Neural cell (in vitro differentiated cells): ENCODE measurements around the gene UBE2O. TPM values are rescaled to one million over a fixed set of nuclear protein-coding genes. Genes with fewer than 3 reads are reported as not detected.

Experiments
- H2AFZ ChIP-seq: fragments of 200-600, 300-800 bp; sonication (generic), shearing (Covaris generic); 2 replicates; pipeline ENCODE4 v1.6.0; 2014; ENCODE audit warnings: low read depth, mild to moderate bottlenecking, antibody characterized with exemption, low read length, moderate library complexity
- H3F3A ChIP-seq: fragments of 200-600 bp; shearing (Covaris generic); 2 replicates; pipeline ENCODE4 v1.6.1; 2016; ENCODE audit warnings: mild to moderate bottlenecking, moderate library complexity, mixed read lengths, antibody characterized with exemption, low read length; ENCODE audit not compliant: insufficient read depth, poor library complexity, severe bottlenecking
- H3K27ac ChIP-seq: fragments of 200-600, 300-800 bp; sonication (generic), shearing (Covaris generic); 2 replicates; pipeline ENCODE4 v1.5.1; 2014; ENCODE audit warnings: mild to moderate bottlenecking, low read length, moderate library complexity
- H3K27me3 ChIP-seq: fragments of 300-800, 200-600 bp; sonication (generic), shearing (Covaris generic); 2 replicates; pipeline ENCODE4 v1.6.0; 2014; ENCODE audit warnings: mild to moderate bottlenecking, low read depth, low read length, moderate library complexity; ENCODE audit not compliant: insufficient read depth
- H3K36me3 ChIP-seq: fragments of 300-800, 200-600 bp; sonication (generic), shearing (Covaris generic); 2 replicates; pipeline ENCODE4 v1.5.1; 2014; ENCODE audit warnings: mild to moderate bottlenecking, antibody characterized with exemption, low read length, moderate library complexity; ENCODE audit not compliant: insufficient read depth
- H3K4me2 ChIP-seq: fragments of 300-800, 200-600 bp; sonication (generic), shearing (Covaris generic); 2 replicates; pipeline ENCODE4 v1.6.0; 2014; ENCODE audit warnings: mild to moderate bottlenecking, low read length
- H3K4me3 ChIP-seq: fragments of 300-800, 200-600 bp; sonication (generic), shearing (Covaris generic); 2 replicates; pipeline ENCODE4 v1.5.1; 2014; ENCODE audit warnings: mild to moderate bottlenecking, low read length, moderate library complexity
- H3K79me2 ChIP-seq: fragments of 200-600 bp; shearing (Covaris generic); replicated peaks from 2 replicates; pipeline ENCODE4 v1.6.0; 2014; ENCODE audit warnings: mild to moderate bottlenecking, low read length, moderate library complexity; ENCODE audit not compliant: insufficient read depth
- H3K9ac ChIP-seq: fragments of 300-800, 200-600 bp; sonication (generic), shearing (Covaris generic); 2 replicates; pipeline ENCODE4 v1.6.1; 2016; ENCODE audit warnings: mild to moderate bottlenecking, low read length, mixed read lengths
- H3K9me2 ChIP-seq: fragments of 200-600 bp; shearing (Covaris generic); 2 replicates; pipeline ENCODE4 v1.6.1; 2016; ENCODE audit warnings: mild to moderate bottlenecking, low read length, mixed read lengths; ENCODE audit not compliant: insufficient read depth
- H3K9me3 ChIP-seq: fragments of 200-600, 300-800 bp; sonication (generic), shearing (Covaris generic); 2 replicates; pipeline ENCODE4 v1.6.1; 2016; ENCODE audit warnings: mild to moderate bottlenecking, mixed run types, low read length, moderate library complexity, mixed read lengths
- H4K20me1 ChIP-seq: fragments of 200-600 bp; shearing (Covaris generic); 2 replicates; pipeline ENCODE4 v1.6.1; 2016; ENCODE audit warnings: mild to moderate bottlenecking, mixed run types; ENCODE audit not compliant: insufficient read depth
- EP300 ChIP-seq: fragments of 450-650 bp; conservative IDR thresholded peaks from 2 replicates; pipeline ENCODE4 v1.6.1; 2014; ENCODE audit warnings: antibody characterized with exemption, mild to moderate bottlenecking, moderate library complexity; ENCODE audit not compliant: poor library complexity, severe bottlenecking
- EZH2 ChIP-seq: fragments of 200-600, 300-800 bp; shearing (Covaris generic), sonication (generic); IDR thresholded peaks from 2 replicates; pipeline ENCODE4 v1.6.1; 2014; ENCODE audit warnings: antibody characterized with exemption, low read length, borderline replicate concordance, mild to moderate bottlenecking; ENCODE audit not compliant: insufficient read depth, poor library complexity, severe bottlenecking
- MXI1 ChIP-seq: fragments of 450-650 bp; conservative IDR thresholded peaks from 2 replicates; pipeline ENCODE4 v1.6.1; 2014; ENCODE audit warnings: antibody characterized with exemption, mild to moderate bottlenecking; ENCODE audit not compliant: poor library complexity, severe bottlenecking
- POLR2AphosphoS5 ChIP-seq: IDR thresholded peaks from 2 replicates; pipeline ENCODE4 v1.6.1; 2012
- RAD21 ChIP-seq: fragments of 450-650 bp; conservative IDR thresholded peaks from 2 replicates; pipeline ENCODE4 v1.6.1; 2014; ENCODE audit warnings: antibody characterized with exemption, mild to moderate bottlenecking, moderate library complexity
- SMC3 ChIP-seq: fragments of 450-650 bp; conservative IDR thresholded peaks from 2 replicates; pipeline ENCODE4 v1.6.1; 2014; ENCODE audit warnings: antibody characterized with exemption, mild to moderate bottlenecking, moderate library complexity; ENCODE audit not compliant: poor library complexity
- TAF1 ChIP-seq: IDR thresholded peaks from 2 replicates; pipeline ENCODE4 v1.6.1; 2012; ENCODE audit warnings: low read depth
- polyA plus RNA-seq: library from polyadenylated mRNA; depleted of rRNA; stranded (reverse); fragments of >200 nt; gene quantifications from 2 replicates; pipeline ENCODE4 v1.2.3, GENCODE V29; 2014
- TF ChIP-seq, protein P1 (sequence below): IDR thresholded peaks from 2 replicates; pipeline ENCODE4 v1.6.1; 2012; ENCODE audit warnings: borderline replicate concordance
- TF ChIP-seq, protein P2 (sequence below): fragments of 450-650 bp; IDR thresholded peaks from 2 replicates; pipeline ENCODE4 v1.5.1; 2014; ENCODE audit warnings: antibody characterized with exemption, mild to moderate bottlenecking, moderate library complexity; ENCODE audit not compliant: poor library complexity, severe bottlenecking

UBE2O gene
- polyA plus RNA-seq, 1 donor from 2014 or later: 28.0 TPM

DNA sequence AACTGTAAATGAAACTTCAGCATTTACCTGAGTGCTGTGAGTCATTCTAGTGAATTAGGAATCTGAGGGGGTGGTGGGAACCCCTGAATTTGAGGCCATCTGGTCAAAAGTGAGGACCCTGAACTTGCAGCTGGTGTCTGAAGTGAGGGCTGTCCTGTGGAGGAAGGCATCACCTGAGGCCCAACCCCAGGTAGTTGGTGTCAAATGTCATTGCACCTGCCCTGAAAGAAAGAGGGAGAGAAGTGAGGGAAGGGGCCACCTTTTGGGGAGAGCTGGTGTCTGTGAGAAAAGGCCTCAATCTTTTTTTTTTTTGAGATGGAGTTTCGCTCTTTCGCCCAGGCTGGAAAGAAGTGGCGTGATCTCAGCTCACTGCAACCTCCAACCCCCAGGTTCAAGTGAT is 86.7 kb downstream of the UBE2O start:
- Histone ChIP-seq H3K27me3 (no peaks in the 10 kb centered on the region), H3K36me3 (no peaks in the 10 kb centered on the region), H4K20me1 (no peaks in the 10 kb centered on the region), H3K4me3 (no peak overlapping the region), H3K4me2 (no peak overlapping the region), H3K27ac (no peak overlapping the region), H3K9me3 (no peaks in the 10 kb centered on the region), H3K79me2 (no peaks in the 10 kb centered on the region), H3K9ac (no peak overlapping the region), H2AFZ (no peak overlapping the region), H3K9me2 (no peaks in the 10 kb centered on the region), H3F3A (no peaks in the 10 kb centered on the region)
- no peak for TF ChIP-seq TAF1
- TF ChIP-seq POLR2AphosphoS5: no peak
- TF ChIP-seq EZH2: no peak
- no peak for TF ChIP-seq EP300
- TF ChIP-seq, protein P1, sequence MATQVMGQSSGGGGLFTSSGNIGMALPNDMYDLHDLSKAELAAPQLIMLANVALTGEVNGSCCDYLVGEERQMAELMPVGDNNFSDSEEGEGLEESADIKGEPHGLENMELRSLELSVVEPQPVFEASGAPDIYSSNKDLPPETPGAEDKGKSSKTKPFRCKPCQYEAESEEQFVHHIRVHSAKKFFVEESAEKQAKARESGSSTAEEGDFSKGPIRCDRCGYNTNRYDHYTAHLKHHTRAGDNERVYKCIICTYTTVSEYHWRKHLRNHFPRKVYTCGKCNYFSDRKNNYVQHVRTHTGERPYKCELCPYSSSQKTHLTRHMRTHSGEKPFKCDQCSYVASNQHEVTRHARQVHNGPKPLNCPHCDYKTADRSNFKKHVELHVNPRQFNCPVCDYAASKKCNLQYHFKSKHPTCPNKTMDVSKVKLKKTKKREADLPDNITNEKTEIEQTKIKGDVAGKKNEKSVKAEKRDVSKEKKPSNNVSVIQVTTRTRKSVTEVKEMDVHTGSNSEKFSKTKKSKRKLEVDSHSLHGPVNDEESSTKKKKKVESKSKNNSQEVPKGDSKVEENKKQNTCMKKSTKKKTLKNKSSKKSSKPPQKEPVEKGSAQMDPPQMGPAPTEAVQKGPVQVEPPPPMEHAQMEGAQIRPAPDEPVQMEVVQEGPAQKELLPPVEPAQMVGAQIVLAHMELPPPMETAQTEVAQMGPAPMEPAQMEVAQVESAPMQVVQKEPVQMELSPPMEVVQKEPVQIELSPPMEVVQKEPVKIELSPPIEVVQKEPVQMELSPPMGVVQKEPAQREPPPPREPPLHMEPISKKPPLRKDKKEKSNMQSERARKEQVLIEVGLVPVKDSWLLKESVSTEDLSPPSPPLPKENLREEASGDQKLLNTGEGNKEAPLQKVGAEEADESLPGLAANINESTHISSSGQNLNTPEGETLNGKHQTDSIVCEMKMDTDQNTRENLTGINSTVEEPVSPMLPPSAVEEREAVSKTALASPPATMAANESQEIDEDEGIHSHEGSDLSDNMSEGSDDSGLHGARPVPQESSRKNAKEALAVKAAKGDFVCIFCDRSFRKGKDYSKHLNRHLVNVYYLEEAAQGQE: no peak
- TF ChIP-seq RAD21: no peak
- no peak for TF ChIP-seq MXI1
- TF ChIP-seq, protein P2, sequence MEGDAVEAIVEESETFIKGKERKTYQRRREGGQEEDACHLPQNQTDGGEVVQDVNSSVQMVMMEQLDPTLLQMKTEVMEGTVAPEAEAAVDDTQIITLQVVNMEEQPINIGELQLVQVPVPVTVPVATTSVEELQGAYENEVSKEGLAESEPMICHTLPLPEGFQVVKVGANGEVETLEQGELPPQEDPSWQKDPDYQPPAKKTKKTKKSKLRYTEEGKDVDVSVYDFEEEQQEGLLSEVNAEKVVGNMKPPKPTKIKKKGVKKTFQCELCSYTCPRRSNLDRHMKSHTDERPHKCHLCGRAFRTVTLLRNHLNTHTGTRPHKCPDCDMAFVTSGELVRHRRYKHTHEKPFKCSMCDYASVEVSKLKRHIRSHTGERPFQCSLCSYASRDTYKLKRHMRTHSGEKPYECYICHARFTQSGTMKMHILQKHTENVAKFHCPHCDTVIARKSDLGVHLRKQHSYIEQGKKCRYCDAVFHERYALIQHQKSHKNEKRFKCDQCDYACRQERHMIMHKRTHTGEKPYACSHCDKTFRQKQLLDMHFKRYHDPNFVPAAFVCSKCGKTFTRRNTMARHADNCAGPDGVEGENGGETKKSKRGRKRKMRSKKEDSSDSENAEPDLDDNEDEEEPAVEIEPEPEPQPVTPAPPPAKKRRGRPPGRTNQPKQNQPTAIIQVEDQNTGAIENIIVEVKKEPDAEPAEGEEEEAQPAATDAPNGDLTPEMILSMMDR: no peak

DNA sequence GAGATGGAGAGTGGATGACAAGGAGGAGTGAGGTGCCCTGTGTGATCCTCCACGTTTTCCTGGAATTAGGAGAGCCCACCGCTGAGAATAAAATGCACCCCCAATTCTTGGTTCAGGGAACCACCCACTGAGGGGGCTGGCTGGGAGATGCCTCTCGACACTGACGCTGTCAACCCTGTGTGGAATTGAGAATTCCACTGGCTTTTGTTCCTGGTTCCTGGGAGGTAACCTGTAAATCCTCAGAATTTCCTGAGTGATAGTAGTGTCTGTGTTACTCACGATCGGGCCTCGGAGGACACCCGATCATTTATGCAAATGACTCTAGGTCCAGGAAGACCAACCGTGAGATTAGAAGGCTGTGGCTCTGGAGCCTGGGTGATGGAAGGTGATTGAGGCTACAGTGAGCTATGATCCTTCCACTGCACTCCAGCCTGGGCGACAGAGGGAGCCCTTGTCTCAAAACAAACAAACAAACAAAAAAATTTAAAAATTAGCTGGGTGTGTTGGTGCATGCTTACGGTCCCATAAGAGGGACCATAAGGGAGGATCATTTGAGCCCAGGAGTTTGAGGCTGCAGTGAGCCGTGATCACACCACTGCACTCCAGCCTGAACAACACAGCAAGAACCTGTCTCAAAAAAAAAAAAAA is 87.6 kb downstream of the UBE2O start:
- no peaks in the 10 kb centered on the region for H3K36me3 ChIP-seq
- H4K20me1 ChIP-seq: no peaks in the 10 kb centered on the region
- no peak overlapping the region for H3K4me3 ChIP-seq
- H3K9me2 ChIP-seq: no peaks in the 10 kb centered on the region
- no peak overlapping the region for H3K9ac ChIP-seq
- no peak overlapping the region for H3K27ac ChIP-seq
- no peaks in the 10 kb centered on the region for H3K27me3 ChIP-seq
- no peaks in the 10 kb centered on the region for H3F3A ChIP-seq
- H3K4me2 ChIP-seq: no peak overlapping the region
- no peaks in the 10 kb centered on the region for H3K9me3 ChIP-seq
- H2AFZ ChIP-seq: no peak overlapping the region
- no peak for TF ChIP-seq SMC3
- TF ChIP-seq, protein P2: no peak
- TF ChIP-seq, protein P1: no peak
- TF ChIP-seq EP300: no peak
- no peak for TF ChIP-seq RAD21
- no peak for TF ChIP-seq TAF1
- TF ChIP-seq EZH2: no peak
- no peak for TF ChIP-seq MXI1
- no peak for TF ChIP-seq POLR2AphosphoS5
- H3K79me2 ChIP-seq: no peaks in the 10 kb centered on the region
